ENCODE results near the gene ARHGEF7.

The ARHGEF7 gene

DNA sequence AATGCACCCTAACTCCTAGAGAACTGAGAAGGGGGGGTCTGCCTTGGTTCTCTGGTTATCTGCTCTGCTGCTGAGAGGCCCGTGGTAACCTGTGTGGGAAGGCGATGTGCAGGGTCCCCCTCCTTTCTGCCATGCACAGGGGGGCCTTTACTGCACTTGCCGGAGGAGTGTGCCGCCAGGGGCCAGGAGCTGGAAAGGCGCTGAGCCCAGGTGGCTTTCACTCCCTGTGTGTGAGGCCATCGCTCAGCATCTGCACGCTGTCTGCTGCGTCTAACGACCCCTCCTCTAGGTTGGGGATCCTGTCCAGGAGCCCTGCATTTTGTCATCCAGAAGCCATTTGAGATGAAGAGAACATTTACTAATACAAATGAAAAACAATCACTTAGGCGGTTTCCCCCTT is 168.3 kb downstream of the ARHGEF7 start:
- no peak for DNase-seq

DNA sequence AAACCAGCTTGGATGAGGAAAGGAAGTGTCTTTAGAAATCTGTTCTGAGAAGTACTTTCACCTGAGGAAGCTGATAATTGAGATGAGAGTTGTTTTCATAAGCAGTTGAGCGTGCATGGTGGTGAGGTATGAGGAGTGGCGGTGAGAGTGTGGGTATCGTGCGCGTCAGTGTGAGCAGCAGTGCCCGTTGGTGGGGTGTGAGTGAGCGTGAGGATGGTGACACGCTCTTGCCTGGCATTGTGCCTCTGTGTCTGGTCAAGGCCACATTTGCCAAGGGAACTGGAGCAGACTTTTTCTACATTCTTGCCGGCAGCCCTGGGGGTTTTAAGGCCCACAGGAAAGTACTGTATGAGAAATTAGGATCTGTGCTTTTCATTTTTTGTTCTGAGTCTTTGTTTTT is 168.9 kb downstream of the ARHGEF7 start:
- DNase-seq: no peak

DNA sequence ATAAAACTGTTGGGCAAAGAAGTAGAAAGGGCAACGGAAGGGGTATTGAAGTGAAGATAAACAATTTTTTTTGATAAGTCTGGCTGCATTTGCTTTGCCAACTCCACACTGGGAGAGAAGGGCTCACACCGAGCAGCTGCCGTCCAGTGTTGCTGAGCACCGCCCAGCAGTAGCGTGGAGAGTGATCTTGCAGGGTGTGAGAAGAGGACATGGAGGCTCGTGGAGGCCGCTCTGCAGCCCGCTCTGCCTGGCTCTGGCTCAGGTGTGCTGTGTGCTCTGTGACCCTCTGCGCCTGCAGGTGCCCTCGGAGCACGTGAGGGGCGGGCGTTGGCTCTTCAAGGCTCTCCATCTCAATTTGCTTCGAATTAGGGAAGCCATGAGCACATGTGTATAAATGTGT is 169.5 kb downstream of the ARHGEF7 start:
- no peak for DNase-seq

DNA sequence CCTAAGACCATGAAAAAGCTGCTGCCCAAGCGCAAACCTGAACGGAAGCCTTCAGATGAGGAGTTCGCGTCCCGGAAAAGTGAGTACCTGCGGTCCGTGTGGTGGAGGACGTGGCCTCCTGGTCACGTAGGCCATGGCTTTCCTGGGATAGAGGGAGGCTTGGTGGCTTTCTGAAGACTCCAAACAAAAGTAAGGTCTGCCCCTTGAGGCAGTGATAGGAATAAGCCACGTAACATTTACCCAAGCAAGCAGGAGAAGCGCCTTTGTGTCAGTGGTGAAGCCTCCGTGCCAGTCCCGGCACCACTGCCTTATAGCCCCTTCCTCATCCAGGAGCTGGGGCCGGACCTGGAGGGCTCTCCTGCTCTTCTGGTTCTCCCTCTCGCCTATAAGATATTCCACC is 171.1 kb downstream of the ARHGEF7 start:
- DNase-seq: no peak

DNA sequence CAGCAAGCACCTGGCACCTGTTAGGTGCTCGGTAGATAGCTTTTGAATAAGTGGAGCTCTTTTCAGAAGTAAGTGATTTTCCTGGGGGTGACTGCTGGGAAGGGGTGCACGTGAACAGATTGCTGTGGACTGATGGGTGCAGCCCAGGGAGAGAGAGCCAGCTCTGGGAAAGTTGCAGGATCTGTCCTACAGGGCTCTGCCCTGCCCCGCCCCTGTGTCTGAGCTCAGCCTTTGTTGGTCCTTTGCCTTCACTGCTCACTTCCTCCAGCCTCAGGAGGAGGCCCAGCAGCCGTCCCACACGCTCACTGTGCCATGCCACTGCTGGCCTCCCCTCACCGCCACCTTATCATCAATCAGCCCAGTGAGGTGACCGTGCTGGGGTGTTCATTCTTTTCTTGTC is 171.6 kb downstream of the ARHGEF7 start:
- DNase-seq: no peak

DNA sequence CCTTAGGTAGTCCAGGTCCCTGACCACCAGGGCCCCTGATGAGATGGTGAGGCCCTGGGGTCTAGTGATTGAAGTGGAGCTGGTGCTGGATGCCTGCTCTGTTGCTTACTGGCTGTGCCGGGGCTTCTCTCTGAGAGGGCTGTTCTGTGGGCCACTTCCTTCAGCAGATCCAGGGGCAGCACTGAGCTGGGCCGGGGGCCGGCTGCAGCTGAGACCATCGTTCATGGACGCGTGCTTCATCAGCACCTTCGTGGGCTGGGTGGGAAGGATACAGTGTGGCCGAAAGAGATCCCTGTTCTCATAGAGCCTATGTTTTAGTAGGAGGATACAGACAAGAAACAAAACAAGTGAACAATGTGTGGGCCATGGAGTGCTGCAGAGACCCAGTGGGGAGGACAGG is 172.1 kb downstream of the ARHGEF7 start:
- no peak for DNase-seq

DNA sequence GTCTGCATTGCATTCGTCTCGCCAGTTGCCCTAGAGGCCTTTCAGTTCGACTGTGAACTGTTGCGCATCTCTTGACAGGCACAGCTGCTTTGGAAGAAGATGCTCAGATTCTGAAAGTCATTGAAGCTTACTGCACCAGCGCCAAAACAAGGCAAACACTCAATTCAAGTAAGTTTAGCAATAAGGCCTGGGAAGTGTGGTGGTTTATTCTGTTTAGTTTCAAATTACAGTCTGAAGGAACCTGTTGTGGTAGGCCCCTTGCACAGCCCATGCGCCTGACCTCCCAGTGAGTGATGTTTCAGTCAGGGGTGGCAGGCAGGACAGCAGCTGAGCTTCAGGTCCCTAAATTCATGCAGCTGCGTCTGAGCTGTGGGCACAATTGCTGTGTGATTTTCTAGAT is 173.2 kb downstream of the ARHGEF7 start:
- no peak for DNase-seq

DNA sequence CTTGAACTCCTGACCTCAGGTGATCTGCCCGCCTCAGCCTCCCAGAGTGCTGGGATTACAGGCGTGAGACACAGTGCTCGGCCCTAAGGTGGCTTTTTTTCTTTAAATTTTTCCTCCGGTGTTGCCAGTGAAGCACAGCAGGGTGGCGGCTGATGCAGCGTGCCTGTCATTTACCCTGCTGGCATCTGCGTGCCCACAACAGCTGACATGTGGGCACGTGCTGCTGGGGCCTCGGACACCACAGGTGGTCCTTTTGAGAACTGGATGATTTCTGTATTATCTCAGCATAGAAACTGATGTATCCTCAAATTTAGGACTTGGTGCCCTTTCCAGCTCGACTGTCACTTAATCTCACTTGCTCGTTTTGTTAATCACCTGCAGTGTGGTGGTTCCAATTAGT is 174.1 kb downstream of the ARHGEF7 start:
- DNase-seq: no peak

DNA sequence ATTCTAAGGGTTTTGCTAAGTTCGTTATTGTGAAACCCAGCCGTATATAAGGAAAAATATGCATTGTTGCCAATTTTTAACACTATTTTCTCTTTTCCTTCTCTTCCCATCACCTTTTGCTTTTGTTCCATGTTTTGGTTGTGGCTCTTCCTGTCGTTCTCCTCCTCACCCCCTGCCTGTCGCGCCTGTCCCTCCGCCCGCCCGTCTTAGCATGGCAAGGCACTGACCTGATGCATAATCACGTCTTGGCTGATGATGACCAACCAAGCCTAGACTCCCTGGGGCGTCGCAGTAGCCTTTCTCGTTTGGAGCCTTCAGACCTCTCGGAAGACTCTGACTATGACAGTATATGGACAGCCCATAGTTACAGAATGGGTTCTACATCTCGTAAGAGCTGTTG is 176.8 kb downstream of the ARHGEF7 start:
- DNase-seq: no peak

DNA sequence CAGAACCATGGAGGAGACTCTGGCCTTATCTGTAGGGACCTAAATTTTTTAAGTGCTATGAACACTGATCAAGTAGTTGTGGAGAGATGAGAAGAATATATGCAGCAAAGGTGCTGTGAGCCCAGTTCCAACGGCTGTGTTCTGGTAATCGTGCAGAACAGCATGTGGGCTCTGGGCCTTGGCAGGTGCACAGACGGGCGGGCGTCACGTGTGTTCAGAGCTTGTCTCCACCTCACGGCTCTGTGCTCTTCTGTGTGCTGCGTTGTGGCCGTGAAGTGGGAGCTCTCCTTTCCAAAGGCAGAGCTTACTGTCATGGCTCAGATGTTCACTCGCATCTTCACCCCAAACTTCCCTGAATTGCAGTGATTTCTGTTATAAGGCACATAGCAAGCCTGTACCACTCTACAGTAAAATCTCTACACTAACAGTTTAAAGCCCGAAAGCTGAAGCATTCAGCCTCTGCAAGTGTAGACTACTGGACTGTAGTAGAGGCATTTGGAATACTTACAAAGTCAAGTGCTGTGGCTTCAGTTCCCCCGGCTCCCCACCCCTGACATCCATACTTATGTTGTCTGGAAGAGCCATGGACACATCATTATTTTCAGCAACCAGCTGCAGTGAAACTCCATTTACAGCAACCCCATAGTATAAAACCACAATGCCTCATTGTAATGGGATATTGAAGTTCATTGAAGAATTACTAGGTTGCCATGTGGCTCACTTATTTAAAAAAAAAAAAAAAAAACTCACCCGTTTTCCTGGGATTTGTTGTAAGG is 177.8 kb downstream of the ARHGEF7 start:
- no peak for DNase-seq

DNA sequence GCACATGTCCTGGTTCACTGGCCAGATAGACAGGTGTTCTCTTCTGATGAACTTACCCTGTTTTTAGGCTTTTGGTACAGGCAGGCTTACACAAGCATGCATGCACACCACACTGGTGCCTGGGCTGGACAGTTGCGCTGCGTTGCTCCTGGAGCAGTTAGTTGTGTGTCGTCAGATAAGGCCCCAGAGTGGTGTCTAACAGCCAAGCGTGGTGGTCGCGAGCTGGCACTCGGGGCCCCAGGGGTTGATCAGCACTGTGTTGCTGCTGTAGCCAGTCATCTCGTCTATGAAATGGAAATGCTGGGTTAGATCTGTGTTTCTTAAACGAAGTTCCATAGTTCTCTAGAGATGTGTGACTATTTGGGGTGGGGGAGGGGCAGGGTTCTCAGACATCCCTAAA is 180.8 kb downstream of the ARHGEF7 start:
- no peak for DNase-seq

DNA sequence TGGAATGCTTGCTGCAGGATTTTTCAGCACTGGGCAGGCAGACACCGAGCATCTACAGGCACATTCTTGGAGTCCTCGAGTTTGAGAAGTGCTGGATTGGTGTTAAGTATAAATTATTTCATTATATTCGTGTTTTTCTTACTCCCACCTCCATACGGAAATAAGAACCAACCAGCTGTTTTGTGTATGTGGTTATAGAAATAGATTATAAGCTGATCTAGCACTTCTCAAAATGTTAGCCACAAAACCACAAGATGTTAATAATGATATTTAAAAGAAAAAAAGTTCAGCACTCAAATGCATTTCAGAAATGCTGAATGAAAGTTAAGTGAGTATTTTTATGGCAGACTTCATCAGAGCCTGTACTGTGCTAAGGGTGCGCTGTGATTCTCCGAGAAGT is 181.3 kb downstream of the ARHGEF7 start:
- no peak for DNase-seq

DNA sequence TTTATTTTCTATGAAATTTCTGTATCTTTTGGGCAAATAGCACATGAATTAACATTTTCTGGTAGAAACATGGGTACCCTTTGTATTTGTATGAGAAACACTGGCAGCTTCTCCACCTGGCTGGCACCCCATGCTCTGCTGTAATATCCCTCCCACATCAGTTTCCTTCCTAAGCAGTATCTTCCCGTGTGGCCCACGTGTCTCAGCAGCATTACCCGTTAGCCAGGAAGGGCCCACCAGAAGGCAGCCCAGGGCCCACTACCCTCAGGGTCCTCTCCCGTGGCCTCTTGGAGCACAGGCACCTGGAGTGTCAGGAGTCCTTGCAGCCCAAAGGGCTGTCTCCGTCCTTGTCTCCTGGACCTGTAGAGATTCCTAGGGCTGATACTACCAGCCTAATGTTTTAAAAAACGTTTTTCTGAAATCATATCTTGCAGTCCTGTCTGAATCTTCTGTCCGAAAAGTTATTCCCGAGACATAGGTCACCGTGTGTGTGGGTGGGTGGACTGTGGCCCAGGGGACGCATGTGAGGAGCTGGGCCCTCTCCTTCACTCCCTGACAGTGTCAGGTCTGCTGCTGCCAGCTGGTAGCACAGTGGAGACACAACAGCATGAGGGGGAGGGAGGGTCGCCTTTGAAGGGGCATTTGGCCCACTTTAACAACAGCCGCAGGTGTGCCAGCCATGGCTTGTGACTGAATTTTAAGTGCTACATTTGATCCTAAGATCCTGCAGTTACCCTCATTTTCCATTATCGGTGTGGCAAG is 183.3 kb downstream of the ARHGEF7 start:
- no peak for DNase-seq

DNA sequence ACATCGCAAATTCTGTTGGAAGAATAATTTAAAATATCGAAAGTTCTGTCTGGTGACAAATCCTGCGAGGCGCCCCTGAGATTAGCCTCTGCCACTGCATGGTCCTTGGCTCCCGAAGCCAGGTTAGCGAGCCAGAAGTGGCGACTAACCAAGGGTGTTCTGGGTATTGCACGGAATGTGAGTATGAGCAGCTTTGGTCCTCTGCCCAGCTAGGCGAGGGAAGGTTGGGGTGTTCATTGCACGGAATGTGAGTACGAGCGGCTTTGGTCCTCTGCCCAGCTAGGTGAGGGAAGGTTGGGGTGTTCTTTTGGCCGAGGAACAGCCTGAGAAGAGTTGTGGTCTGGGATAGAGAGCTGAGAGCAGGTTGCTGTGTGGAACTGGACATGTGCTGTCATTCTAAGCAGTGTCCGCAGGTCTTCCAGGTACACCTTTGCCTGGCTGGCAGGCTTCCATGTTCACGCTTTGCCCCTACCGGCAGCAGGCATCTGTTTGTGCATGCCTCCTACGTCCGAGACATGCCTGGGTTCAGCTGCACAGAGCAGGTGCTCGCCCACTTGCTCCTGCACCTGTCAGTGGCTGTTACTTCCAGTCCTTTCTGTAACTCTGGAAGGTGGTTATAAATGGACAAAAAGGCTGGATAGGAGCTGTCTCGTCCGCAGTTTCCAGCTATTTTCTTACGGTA is 187.1 kb downstream of the ARHGEF7 start:
- DNase-seq: no peak

DNA sequence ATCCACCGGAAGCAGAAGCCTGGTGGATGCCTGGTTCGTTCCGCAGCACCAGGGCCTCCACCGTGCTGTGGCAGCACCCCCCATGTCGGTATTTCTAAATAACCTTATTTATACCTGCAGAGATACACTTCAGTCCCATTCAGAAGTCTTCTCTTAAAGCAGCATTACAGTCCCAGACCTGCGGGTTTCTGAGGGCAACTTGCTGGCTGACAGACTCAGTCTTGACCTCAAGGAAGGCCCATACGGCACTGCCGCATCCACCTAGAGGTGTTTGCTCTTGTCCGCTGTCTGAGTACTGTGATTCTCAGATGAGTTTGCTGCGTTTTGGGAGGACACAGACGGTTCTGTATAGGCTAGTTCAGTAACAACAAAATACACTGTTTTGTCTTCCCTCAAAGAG is 188.4 kb downstream of the ARHGEF7 start:
- DNase-seq: no peak

DNA sequence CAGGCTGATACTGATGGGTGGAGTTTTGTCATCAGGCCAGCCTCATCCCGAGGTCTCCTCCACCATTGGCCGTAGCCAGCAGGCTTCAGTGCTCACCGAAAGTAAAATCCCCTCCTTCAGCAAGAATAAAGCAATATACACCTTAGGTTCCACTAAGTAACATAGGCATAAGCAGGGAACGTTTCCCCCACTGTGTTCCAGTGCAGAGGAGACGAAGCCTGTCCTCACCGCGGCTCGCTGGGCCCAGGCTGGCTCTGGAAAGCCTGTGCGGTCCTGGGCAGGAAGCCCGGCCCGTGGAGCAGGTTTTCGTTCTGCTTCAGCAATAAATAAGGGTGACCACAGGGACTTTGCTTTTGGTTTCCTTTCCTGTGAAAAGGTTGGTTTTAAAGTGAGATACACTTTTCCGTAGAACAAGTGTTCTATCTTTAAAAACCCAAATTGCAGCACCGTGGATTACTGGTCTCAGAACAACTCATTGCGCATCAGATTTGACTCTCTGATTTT is 189.0 kb downstream of the ARHGEF7 start:
- no peak for DNase-seq

DNA sequence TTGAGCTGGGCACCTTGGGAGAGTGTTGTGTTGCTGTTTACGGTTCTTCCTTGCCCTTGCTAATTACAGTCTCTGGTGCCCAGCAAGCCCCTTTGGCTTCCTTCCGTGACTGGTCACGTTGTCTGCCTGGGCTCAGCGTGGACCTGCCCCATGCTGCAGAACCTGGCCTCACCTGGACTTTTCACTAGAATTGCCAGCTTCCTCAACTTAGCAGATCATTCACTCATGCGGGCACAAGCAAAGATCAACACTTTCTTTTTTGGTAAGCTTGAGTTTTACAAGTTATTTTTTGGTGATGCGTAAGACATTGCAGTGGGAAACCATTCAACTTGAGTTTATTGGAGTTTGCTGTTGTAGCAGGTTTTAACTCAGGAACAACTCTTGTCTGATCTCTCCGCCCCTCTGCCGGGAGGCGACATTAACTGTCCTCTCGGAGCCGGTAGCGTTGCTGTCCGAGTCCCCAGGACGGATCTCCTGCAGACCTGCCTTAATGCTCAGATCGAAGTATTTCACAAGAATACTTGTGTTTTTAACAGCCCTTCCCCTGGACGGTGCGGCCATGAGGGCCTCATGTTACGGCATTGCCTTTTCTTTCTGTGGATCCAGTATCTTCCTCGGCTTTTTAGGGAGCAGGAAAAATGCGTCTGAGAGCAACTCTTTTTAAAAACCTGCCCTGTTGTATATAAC is 189.6 kb downstream of the ARHGEF7 start:
- DNase-seq: no peak

DNA sequence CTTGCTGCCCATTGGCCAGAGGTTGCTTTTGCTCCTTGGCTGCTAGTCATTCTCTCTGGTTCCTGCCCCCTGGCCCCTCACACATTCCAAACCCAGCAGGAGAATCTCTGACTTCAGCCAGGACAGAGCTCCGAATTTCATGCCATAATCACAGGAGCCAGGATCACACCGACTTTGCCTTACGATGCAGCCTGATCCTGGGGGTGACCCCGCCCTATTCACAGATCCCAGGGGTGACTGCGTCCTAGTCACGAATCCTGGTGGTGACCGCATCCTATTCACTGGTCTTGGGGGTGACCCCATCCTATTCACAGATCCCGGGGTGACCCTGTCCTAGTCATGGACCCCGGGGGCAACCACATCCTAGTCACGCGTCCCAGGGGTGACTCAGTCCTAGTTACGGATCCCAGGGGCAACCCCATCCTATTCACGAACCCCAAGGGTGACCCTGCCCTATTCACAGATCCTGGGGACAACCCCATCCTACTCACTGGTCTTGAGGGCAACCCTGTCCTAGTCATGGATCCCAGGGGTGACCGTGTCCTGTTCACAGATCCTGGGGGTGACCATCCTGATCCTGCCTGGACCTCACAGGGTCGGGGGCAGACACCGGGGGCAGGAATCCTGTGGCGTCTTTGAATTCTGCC is 198.0 kb downstream of the ARHGEF7 start:
- DNase-seq: no peak

DNA sequence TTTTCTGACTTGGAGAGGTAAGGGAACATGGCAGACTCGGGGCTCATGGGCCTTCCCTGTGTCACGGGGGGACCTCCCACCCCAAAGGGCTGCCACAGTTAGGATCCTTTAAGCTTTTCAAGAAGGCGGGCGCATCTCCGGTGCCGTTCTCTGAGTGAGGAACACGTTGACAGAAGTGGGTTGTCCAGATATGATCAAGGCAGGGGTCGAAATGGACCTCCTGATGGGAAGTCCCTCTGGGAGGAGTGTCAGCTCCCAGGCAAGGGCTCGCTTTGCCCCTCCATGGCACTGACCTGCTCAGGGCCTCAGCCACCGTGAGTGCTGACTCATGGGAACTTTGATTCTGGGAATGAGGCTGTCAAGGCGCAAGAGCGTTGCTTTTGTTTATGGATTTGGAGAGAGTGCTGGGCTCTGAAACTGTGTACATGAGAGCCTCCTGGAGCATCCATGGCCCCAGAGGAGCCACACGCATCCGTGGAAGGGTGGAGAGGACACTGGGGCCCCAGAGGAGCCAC is 198.9 kb downstream of the ARHGEF7 start:
- no peak for DNase-seq

DNA sequence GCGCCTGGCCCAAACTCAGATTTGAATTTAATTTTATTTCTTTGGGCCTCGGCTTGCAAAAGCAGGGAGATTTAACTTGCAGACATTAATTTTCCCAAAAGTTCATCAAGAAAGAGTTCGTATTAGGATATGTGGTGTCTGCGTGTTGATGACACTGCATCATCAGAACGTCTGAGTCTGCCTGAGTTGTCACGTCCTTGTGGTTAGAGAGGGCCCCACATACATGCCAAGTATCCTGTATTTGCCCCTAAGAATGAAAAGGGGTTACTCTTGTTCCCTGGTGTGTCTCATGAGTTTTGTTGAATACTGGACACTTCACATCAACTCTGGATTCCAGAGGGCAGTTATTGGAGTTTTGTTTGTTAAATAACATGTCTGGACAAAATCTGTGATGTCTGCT is 199.7 kb downstream of the ARHGEF7 start:
- peak; percentile 74 for DNase-seq

DNA sequence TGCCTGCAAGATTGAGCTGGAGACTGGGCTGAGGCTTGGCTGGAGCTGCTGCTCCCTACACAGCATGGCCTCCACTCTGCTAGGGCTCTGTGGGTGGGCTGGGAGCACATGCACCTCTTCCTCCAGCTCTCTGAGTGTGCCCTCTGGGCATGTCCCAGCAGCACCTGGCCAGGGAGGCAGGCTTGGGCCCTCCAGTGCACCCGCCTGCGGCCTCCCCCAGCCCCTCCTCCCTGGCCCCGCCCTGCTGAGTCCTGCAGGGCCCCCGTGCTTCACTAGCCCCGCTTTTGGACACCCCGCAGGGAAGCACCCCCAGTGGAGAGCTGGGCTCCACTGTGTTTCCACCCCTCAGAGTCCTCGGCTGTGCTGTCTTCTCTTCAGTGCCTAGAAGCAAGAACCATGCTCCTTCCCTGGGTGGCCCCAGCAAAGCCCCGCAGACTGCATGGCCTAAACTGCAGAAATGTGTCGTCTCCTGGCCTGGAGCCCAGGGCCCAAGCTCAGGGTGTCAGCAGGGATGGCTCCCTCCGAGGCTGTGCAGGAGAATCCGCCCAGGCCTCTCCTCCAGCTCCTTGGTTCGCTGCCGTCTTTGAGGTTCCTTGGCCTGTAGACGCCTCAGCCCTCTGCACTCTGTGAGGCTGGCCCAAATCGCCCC is 200.4 kb downstream of the ARHGEF7 start:
- DNase-seq: peak; percentile 7

DNA sequence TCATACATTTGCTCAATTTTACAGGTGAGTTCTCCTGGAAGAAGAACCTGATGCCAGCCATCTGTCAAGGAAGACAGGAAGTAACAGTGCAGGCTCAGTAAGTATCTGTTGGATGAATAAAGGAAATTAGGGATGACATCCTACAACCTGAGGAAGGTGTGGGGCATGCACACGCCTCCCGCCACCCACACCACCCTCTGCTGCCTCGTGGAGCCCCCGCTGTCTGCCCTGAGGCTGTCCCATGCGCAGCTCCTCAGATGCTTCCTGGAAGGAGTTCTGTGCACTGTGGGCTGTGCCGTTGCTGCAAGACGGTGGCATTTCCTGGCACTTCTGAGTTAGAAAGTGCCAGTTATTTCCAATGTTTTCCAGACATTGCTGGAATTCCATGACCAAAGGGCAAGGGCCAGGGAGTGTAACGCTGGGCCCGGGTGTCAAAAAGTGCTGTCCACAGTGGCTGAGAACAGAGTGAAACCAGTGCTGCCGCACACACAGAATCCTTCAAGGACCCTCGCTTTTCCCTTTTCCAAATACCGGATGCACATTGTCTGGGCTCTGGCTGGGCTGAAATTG is 201.1 kb downstream of the ARHGEF7 start:
- no peak for DNase-seq

Measured in fibroblast of skin of right quadriceps (primary cell).